RWPE2 (cell line): ENCODE results near the gene ALG2.
A peak's percentile ranks its signal among the peaks of the same experiment; 100 is the strongest.

Experiments used
- ATAC-seq: fragments of 200-7000 bp; cut with Tn5 transposase; 3 replicates; pipeline ENCODE4 v1.9.1; 2021; ENCODE audit warnings: low read depth
- DNase-seq: peaks from one replicate; pipeline ENCODE4 v3.0.0-alpha.2; 2020; ENCODE audit warnings: low spot score
- H3K27ac ChIP-seq: fragments of 450-650 bp; 2 replicates; pipeline ENCODE4 v1.5.1; 2017; ENCODE audit warnings: mild to moderate bottlenecking; ENCODE audit not compliant: poor library complexity, severe bottlenecking
- H3K27me3 ChIP-seq: fragments of 250-450 bp; sonication (Bioruptor Pico); 2 replicates; pipeline ENCODE4 v1.5.1; 2021; ENCODE audit warnings: mild to moderate bottlenecking, moderate library complexity; ENCODE audit not compliant: insufficient read depth, poor library complexity, severe bottlenecking
- H3K36me3 ChIP-seq: fragments of 250-450 bp; sonication (Bioruptor Pico); 2 replicates; pipeline ENCODE4 v1.5.1; 2020; ENCODE audit warnings: low read depth, mild to moderate bottlenecking, moderate library complexity
- H3K4me1 ChIP-seq: fragments of 250-450 bp; sonication (Bioruptor Pico); 2 replicates; pipeline ENCODE4 v1.5.1; 2021; ENCODE audit warnings: mild to moderate bottlenecking, moderate library complexity; ENCODE audit not compliant: insufficient read depth, poor library complexity, severe bottlenecking
- H3K4me3 ChIP-seq: fragments of 250-450 bp; sonication (Bioruptor Pico); 2 replicates; pipeline ENCODE4 v1.5.1; 2021; ENCODE audit warnings: mild to moderate bottlenecking, moderate library complexity; ENCODE audit not compliant: severe bottlenecking
- H3K9me3 ChIP-seq: fragments of 250-450 bp; sonication (Bioruptor Pico); 2 replicates; pipeline ENCODE4 v1.5.1; 2021; ENCODE audit warnings: mild to moderate bottlenecking, moderate library complexity; ENCODE audit not compliant: severe bottlenecking
- TF ChIP-seq, protein P1 (sequence below): fragments of 450-650 bp; IDR thresholded peaks from one replicate; pipeline ENCODE4 v1.5.1; 2017; ENCODE audit warnings: mild to moderate bottlenecking, moderate library complexity; ENCODE audit not compliant: poor library complexity, severe bottlenecking

Gene ALG2

DNA sequence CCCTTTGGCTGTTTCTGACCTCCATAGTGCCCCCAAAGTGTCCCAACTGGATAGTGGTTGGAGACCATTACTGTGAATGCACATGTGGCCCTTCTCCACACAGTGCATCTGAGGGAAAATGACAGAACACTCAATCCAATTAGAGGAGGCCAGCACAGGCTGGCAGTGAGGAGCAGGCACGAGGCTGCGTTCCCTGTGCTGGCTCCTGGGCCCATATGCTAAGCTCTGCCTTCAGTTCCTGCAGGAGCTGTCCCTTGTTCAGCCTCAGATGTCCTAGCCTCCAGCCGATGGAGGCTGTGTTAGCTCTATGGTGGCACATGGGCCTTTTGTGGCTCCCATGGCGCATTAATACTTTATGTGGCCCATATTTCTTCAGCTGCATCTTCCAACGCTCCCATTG lies 35.8 kb downstream of the ALG2 start:
- Histone ChIP-seq H3K27ac (no peak overlapping the region), H3K4me3 (no peak overlapping the region), H3K36me3 (no peaks in the 10 kb centered on the region), H3K27me3 (peaks cover 6% of the 10 kb centered on the region), H3K4me1 (no peaks in the 10 kb centered on the region), H3K9me3 (no peaks in the 10 kb centered on the region)
- ATAC-seq = no peak
- TF ChIP-seq, protein P1, sequence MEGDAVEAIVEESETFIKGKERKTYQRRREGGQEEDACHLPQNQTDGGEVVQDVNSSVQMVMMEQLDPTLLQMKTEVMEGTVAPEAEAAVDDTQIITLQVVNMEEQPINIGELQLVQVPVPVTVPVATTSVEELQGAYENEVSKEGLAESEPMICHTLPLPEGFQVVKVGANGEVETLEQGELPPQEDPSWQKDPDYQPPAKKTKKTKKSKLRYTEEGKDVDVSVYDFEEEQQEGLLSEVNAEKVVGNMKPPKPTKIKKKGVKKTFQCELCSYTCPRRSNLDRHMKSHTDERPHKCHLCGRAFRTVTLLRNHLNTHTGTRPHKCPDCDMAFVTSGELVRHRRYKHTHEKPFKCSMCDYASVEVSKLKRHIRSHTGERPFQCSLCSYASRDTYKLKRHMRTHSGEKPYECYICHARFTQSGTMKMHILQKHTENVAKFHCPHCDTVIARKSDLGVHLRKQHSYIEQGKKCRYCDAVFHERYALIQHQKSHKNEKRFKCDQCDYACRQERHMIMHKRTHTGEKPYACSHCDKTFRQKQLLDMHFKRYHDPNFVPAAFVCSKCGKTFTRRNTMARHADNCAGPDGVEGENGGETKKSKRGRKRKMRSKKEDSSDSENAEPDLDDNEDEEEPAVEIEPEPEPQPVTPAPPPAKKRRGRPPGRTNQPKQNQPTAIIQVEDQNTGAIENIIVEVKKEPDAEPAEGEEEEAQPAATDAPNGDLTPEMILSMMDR = no peak
- DNase-seq = no peak

DNA sequence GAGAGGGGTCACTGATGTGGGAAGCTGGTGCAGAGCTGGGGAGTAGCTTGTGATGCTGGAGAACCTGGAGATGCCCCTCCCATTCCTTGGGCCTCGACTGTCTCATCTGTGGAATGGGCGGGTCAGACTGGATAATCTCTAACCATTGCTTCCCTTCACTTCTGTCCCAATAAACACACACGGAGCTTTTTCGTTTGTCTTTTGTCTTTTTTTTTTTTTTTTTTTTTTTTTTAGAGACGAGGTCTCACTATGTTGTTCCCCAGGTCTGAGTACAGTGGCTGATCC lies 36.5 kb downstream of the ALG2 start:
- ATAC-seq (no peak), DNase-seq (no peak)
- Histone ChIP-seq H3K9me3 (no peaks in the 10 kb centered on the region), H3K36me3 (no peaks in the 10 kb centered on the region), H3K27me3 (peaks cover 6% of the 10 kb centered on the region), H3K4me1 (no peaks in the 10 kb centered on the region), H3K27ac (no peak overlapping the region), H3K4me3 (no peak overlapping the region)
- TF ChIP-seq, protein P1 = no peak

DNA sequence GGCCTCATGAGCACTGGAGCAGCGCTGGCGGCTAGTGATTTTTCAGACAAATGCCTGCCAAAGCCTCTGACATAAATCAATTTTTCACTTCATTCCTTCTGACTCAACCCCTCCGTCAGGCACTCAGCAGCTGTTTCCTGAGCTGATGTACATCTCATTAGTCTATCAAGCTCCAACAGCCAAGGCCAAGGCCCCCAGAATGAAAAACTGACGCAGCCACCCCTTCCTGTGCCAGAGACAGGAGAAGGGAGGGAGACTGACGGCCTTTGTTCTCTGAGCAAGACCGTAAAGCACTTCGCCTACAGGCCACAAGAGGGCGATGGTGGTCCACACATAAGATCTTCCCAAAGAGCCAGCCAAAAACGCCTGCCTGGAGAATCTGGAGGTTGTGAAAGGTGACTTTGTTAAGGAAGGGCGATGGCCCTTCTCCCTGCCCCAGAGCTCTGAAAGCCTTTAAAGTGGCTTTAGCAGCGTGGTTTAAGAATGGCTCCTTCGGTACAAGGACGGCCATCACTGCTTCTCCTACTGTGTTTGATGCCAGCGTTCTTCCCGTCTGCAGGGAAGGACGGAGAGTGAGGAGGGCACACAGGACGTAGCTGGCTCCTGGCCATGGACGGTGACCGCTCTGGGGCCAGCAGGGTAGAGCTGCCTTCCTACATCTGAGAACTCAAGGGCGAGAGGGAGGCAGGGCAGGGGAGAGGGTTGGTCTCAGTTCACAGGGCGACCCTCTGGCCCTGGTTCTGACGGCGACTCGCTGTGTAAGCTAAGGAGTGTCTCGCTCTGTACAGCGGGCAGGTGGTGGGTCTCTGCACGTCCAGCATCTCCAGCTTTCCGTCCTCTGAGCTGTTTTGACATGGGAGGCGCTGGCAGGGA lies 37.0 kb downstream of the ALG2 start:
- ATAC-seq = peak; percentile 89
- Histone ChIP-seq H3K27me3 (peaks cover 6% of the 10 kb centered on the region), H3K36me3 (no peaks in the 10 kb centered on the region), H3K9me3 (no peaks in the 10 kb centered on the region), H3K4me3 (no peak overlapping the region), H3K27ac (no peak overlapping the region), H3K4me1 (no peaks in the 10 kb centered on the region)
- DNase-seq = no peak
- TF ChIP-seq, protein P1 = peak; percentile 92

DNA sequence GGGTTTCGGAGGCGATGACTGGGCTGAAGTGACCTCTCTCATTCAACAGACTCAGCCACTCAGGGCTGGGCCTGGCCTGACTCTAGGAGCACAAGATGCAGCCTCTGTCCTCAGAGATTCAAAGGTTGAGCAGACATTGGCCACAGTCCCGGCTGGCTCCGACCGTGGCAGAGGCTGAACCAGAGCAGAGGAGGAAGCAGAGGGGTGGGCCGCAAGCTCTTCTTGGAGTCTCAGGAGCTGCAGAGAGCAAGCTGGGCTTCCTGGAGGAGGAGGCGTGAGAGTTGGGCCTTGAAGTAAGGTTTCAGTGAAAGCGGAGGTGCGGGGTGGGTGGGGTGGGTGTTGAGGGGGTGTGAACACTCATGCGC lies 37.6 kb downstream of the ALG2 start:
- TF ChIP-seq, protein P1 = no peak
- H3K27me3 ChIP-seq = peaks cover 6% of the 10 kb centered on the region
- no peak overlapping the region for H3K27ac ChIP-seq
- ATAC-seq = no peak
- H3K4me1 ChIP-seq = no peaks in the 10 kb centered on the region
- DNase-seq = no peak
- H3K4me3 ChIP-seq = no peak overlapping the region
- H3K36me3 ChIP-seq = no peaks in the 10 kb centered on the region
- H3K9me3 ChIP-seq = no peaks in the 10 kb centered on the region

DNA sequence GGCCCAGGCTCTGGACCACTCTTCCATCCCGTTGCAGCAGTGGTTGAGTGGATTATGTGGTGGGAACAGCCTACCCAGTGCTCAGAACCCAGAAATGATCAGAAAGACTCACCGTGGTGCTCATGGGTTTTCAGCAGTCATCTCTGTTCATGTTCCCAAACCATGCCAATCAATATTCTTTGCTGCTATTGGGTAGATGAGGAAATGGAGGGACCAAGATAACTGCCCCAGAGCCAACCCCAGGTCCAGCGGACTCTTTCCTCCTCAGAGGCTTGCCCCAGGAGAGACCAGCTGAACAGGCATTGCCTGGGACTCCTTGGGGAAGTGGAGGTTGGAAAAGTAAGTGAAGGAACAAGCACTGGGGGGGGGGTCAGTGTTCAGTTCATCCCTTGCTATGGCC lies 38.1 kb downstream of the ALG2 start:
- DNase-seq (no peak), ATAC-seq (no peak)
- peaks cover 6% of the 10 kb centered on the region for H3K27me3 ChIP-seq
- H3K36me3 ChIP-seq = no peaks in the 10 kb centered on the region
- no peaks in the 10 kb centered on the region for H3K9me3 ChIP-seq
- TF ChIP-seq, protein P1 = no peak
- no peaks in the 10 kb centered on the region for H3K4me1 ChIP-seq
- no peak overlapping the region for H3K4me3 ChIP-seq
- H3K27ac ChIP-seq = no peak overlapping the region
